ENCODE results near the gene SCAMP3.

Gene SCAMP3

DNA sequence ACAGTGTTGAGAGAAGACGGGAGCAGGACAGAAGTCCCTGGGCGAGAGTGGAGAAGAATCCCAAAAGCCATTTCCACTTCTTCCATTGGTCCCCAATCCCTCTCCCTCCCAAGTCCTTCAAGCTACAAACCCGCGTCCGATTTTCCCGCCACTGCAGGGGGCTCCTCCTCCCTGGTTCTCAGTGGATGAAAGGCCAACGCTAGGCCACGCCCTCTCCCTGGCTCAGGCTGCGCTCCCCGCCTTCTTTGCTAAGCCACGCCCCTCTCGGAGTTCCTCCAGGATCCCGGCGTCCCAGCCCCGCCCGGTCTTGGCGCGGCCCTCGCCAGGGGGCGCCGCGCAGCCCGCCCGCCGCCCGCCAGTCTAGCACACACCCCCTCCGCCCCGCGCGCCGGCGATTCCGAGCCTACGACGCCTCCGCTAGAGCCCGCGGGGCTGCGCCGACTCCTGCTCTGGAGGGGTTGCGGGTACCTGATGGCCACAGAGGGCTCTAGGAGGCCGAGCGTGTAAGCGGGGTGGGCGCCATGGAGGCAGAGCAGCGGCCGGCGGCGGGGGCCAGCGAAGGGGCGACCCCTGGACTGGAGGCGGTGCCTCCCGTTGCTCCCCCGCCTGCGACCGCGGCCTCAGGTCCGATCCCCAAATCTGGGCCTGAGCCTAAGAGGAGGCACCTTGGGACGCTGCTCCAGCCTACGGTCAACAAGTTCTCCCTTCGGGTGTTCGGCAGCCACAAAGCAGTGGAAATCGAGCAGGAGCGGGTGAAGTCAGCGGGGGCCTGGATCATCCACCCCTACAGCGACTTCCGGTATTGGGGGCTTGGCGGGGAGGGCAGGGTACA lies 15.1 kb upstream of the SCAMP3 start, which contains the start of gene HCN3:
Gene HCN3, plus strand, starts transcription at position 394 of the 832 bp plus-strand sequence. Its CDS starts 128 bp downstream, at position 522.
- DNase-seq (ENCODE audit: low read depth): peak; percentile 97
- TF ChIP-seq, protein P1, sequence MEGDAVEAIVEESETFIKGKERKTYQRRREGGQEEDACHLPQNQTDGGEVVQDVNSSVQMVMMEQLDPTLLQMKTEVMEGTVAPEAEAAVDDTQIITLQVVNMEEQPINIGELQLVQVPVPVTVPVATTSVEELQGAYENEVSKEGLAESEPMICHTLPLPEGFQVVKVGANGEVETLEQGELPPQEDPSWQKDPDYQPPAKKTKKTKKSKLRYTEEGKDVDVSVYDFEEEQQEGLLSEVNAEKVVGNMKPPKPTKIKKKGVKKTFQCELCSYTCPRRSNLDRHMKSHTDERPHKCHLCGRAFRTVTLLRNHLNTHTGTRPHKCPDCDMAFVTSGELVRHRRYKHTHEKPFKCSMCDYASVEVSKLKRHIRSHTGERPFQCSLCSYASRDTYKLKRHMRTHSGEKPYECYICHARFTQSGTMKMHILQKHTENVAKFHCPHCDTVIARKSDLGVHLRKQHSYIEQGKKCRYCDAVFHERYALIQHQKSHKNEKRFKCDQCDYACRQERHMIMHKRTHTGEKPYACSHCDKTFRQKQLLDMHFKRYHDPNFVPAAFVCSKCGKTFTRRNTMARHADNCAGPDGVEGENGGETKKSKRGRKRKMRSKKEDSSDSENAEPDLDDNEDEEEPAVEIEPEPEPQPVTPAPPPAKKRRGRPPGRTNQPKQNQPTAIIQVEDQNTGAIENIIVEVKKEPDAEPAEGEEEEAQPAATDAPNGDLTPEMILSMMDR (IDR thresholded peaks at IDR 0.05; ENCODE audit: insufficient read depth, low read depth, low read length, missing control alignments): peak; percentile 35
- H3K4me3 ChIP-seq (ENCODE audit: low read length): peak within 1 kb of the TSS; percentile 65

DNA sequence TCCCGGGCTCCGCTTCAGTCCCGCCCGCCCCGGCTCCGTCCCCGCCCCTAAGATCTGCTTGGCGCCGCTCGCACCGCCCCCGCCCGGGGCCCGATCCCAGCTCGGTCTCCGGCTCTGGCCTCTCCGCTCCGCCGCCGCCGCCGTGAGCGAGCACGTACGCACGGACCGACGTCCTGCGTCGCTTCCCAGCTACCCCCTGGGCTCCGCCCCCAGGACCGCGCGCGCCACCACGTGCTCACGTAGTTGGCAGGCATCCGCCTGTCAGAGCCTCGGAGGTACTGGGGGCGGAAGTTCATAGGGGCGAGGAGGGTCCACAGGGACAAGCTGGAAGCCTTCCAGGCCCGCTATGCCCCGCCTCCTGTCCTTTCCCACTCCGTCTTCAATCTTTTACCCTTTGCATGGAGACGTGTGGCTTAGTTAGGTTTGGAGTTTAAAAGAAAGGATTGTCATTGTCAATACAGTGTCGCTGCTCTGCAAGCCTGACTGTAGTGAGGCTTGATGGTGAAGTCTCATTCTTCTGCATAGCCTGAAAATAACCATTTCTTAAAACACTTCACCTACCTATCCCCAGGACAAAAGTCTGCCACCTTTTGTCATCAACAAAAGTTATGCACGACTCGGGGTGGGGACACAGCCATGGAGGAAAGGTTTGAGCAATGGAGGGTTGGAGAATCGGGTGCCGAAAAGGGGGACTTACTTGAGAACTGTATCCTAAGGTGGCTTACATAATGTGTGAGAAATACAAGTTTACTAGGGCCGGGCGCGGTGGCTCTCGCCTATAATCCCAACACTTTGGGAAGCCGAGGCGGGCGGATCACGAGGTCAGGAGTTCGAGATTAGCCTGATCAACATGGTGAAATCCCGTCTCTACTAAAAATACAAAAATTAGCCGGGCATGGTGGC lies 11.4 kb upstream of the SCAMP3 start, which contains the start of gene CLK2:
Gene CLK2, minus strand, starts transcription at position 162 of the 903 bp plus-strand sequence. CDS start 2,527 bp downstream, outside the sequence.
- DNase-seq (ENCODE audit: low read depth): peak; percentile 96
- H3K4me3 ChIP-seq (ENCODE audit: low read length): peak within 1 kb of the TSS; percentile 89
- TF ChIP-seq, protein P1 (IDR thresholded peaks at IDR 0.05; ENCODE audit: insufficient read depth, low read depth, low read length, missing control alignments): no peak

GRCh38 chr1:155272466-155273342 lies 10.5 kb upstream of the SCAMP3 start:
- DNase-seq (ENCODE audit: low read depth): peak; percentile 59
- H3K4me3 ChIP-seq (ENCODE audit: low read length): peak overlapping the region; percentile 89
- TF ChIP-seq, protein P1 (IDR thresholded peaks at IDR 0.05; ENCODE audit: insufficient read depth, low read depth, low read length, missing control alignments): no peak

GRCh38 chr1:155269381-155269780 lies 7.2 kb upstream of the SCAMP3 start:
- no peak overlapping the region for H3K4me3 ChIP-seq (ENCODE audit: low read length)
- TF ChIP-seq, protein P1 (IDR thresholded peaks at IDR 0.05; ENCODE audit: insufficient read depth, low read depth, low read length, missing control alignments): no peak
- no peak for DNase-seq (ENCODE audit: low read depth)

DNA sequence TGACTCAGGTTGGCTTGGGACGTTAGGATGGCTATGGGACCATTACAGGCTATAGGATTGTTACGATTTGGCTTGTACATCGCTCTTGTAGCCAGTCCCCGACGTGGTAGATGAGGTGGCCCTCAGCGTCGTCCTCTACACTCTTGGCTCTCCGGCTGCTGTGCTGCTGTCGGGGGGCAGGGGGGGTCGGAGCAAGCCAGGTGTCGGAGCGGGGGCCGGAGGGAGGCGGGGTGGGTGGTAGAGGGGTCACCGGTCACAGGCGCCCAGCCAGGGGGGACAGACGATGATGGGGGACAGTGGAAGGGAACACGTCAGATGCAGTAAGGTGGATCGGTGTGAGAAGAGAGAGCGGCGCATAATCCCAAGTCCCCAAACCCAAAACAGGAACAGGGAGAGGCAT lies 6.5 kb upstream of the SCAMP3 start:
- no peak overlapping the region for H3K4me3 ChIP-seq (ENCODE audit: low read length)
- TF ChIP-seq, protein P1 (IDR thresholded peaks at IDR 0.05; ENCODE audit: insufficient read depth, low read depth, low read length, missing control alignments): no peak
- DNase-seq (ENCODE audit: low read depth): no peak

GRCh38 chr1:155267373-155267772 lies 5.2 kb upstream of the SCAMP3 start:
- DNase-seq (ENCODE audit: low read depth): no peak
- TF ChIP-seq, protein P1 (IDR thresholded peaks at IDR 0.05; ENCODE audit: insufficient read depth, low read depth, low read length, missing control alignments): no peak
- H3K4me3 ChIP-seq (ENCODE audit: low read length): no peak overlapping the region

All from epithelial cell of esophagus (primary cell).